Measurements from ENCODE around the gene KRT20. TPM values are rescaled to one million over a fixed set of nuclear protein-coding genes. Genes with fewer than 3 reads are reported as not detected.

The KRT20 gene
- total and polyA plus RNA-seq, 2 of the 8 experiments (the other 6 are each of a cell fraction or from before 2014, with no cell fraction given) = not detected

- H3K4ac ChIP-seq (replicated peaks; ENCODE audit: insufficient read length, low read depth, low read length) = no peak overlapping the region
- H3K27ac ChIP-seq (ENCODE audit: low read depth, low read length) = no peak overlapping the region
- H4K5ac ChIP-seq (ENCODE audit: insufficient read length, low read depth, low read length) = no peak overlapping the region
- H4K91ac ChIP-seq (replicated peaks; ENCODE audit: insufficient read length, low read length) = no peak overlapping the region
- TF ChIP-seq RXRA (IDR thresholded peaks at IDR 0.05; ENCODE audit: insufficient read depth, low read depth, low read length) (no peak), ASH2L (IDR thresholded peaks at IDR 0.05; ENCODE audit: low read length) (no peak), SUZ12 (IDR thresholded peaks at IDR 0.05; ENCODE audit: low read length) (no peak), BRCA1 (IDR thresholded peaks at IDR 0.05; ENCODE audit: low read depth, low read length) (no peak), RAD21 (IDR thresholded peaks at IDR 0.05 in 1 of 2, conservative IDR thresholded peaks at IDR 0.05 in 1 of 2; ENCODE audit: low read depth in 2 of 2, low read length in 2 of 2) (no peak), CTCF (IDR thresholded peaks at IDR 0.05; ENCODE audit: control extremely low read depth in 1 of 3, insufficient read depth in 1 of 3, low read depth in 1 of 3, low read length in 3 of 3) (no peak), BCL11A (IDR thresholded peaks at IDR 0.05; ENCODE audit: low read depth in 2 of 2, low read length in 2 of 2) (no peak), GTF2F1 (IDR thresholded peaks at IDR 0.05; ENCODE audit: borderline replicate concordance, low read depth, low read length) (no peak), KDM1A (IDR thresholded peaks at IDR 0.05; ENCODE audit: borderline replicate concordance, low read length) (no peak), NANOG (IDR thresholded peaks at IDR 0.05; ENCODE audit: insufficient read depth, low read depth, low read length, poor library complexity, severe bottlenecking) (no peak)
- no peak overlapping the region for H3K4me2 ChIP-seq (ENCODE audit: insufficient read depth in 1 of 2, low read depth in 2 of 2, low read length in 2 of 2)
- FAIRE-seq (no peak), DNase-seq (ENCODE audit: low read depth in 1 of 2, low spot score in 2 of 2) (no peak)
- H2BK20ac ChIP-seq (ENCODE audit: low read length) = no peak overlapping the region
- H2AK5ac ChIP-seq (ENCODE audit: low read depth, low read length) = no peak overlapping the region
- H3K9ac ChIP-seq (replicated peaks in 1 of 4; ENCODE audit: extremely low read depth in 1 of 4, low read depth in 3 of 4, low read length in 3 of 4) = no peak overlapping the region
- WGBS, 2 experiments (ENCODE audit: extremely low coverage in 1 of 2, insufficient coverage in 1 of 2, insufficient read length in 1 of 2, insufficient replicate concordance in 2 of 2, low coverage in 1 of 2, low lambda C conversion rate in 2 of 2, missing lambda C conversion rate in 1 of 2) = 66% methylated on average over 2 of the region's 2 CpGs; no CpG with 5 or more reads in 1 of the 2 experiments
- H2BK12ac ChIP-seq (ENCODE audit: low read depth, low read length) = no peak overlapping the region
- no peak overlapping the region for H3K18ac ChIP-seq (ENCODE audit: extremely low read depth, low read length)
- no peak overlapping the region for H2BK15ac ChIP-seq (ENCODE audit: low read length)
- no peak overlapping the region for H4K8ac ChIP-seq (ENCODE audit: extremely low read depth, insufficient read depth, low read length)
- H4K20me1 ChIP-seq (replicated peaks in 1 of 2; ENCODE audit: control insufficient read depth in 1 of 2, insufficient read depth in 2 of 2, low read length in 2 of 2) = no peaks in the 10 kb centered on the region
- H3K9me3 ChIP-seq (ENCODE audit: insufficient read depth in 2 of 2, low read depth in 1 of 2, low read length in 1 of 2) = no peaks in the 10 kb centered on the region
- H2BK120ac ChIP-seq (replicated peaks; ENCODE audit: low read depth, low read length) = no peak overlapping the region
- no peaks in the 10 kb centered on the region for H3K36me3 ChIP-seq (ENCODE audit: control insufficient read depth in 2 of 4, insufficient read depth in 4 of 4, low read length in 3 of 4)
- no peaks in the 10 kb centered on the region for H3K27me3 ChIP-seq (replicated peaks in 1 of 4; ENCODE audit: control insufficient read depth in 3 of 4, extremely low read depth in 1 of 4, insufficient read depth in 3 of 4, low read length in 3 of 4)
- H2AFZ ChIP-seq (ENCODE audit: low read length) = no peak overlapping the region
- H3K23me2 ChIP-seq (ENCODE audit: low read depth, low read length) = 0 out of 2 replicates have a peak, but pooled peaks cover 2% of the 10 kb centered on the region
- no peak overlapping the region for H2BK5ac ChIP-seq (ENCODE audit: low read depth, low read length)
- H3K23ac ChIP-seq (ENCODE audit: insufficient read length) = no peak overlapping the region
- H3K79me1 ChIP-seq (ENCODE audit: low read depth, low read length) = no peaks in the 10 kb centered on the region
- no peak overlapping the region for H3K14ac ChIP-seq (ENCODE audit: insufficient read length)
- POLR2A ChIA-PET (ENCODE audit: partially characterized antibody) = no interaction called here
- H3K56ac ChIP-seq (replicated peaks; ENCODE audit: insufficient read length, low read depth, low read length) = no peak overlapping the region
- H3K4me3 ChIP-seq (ENCODE audit: extremely low read depth in 1 of 4, insufficient read depth in 2 of 4, low read depth in 3 of 4, low read length in 4 of 4) = no peak overlapping the region
- CTCF ChIA-PET (ENCODE audit: partially characterized antibody) = interaction anchor here (1.0 to 1.9 kb wide), 5 partner anchors 11 to 616 kb away, joined by 3 to 5 read pairs (median 3); no protein-coding TSS in a partner anchor
- peaks cover 0 to 3% (median 0%) of the 10 kb centered on the region in 4 experiments; a peak in 2 of 7 replicates for H3K4me1 ChIP-seq (replicated peaks in 1 of 4; ENCODE audit: control insufficient read depth in 3 of 4, insufficient read depth in 4 of 4, low read length in 3 of 4)
- no peaks in the 10 kb centered on the region for H3K79me2 ChIP-seq (ENCODE audit: control insufficient read depth in 1 of 2, insufficient read depth in 2 of 2, low read length in 2 of 2)
Observed at GRCh38 chr17:40932608-40933007, 47.6 kb upstream of the KRT20 start.
